Subcutaneous adipose tissue (tissue), 4 donors: Measurements from ENCODE around the gene NR6A1. TPM values are rescaled to one million over a fixed set of nuclear protein-coding genes. Genes with fewer than 3 reads are reported as not detected.

Source experiments
- CTCF ChIP-seq: fragments of 450-650 bp; IDR thresholded peaks from one replicate; pipeline ENCODE4 v1.5.1; 2016; ENCODE audit warnings: low read depth, mild to moderate bottlenecking, control low read depth, antibody characterized with exemption, moderate library complexity
- total RNA-seq, 4 donors: library from RNA; depleted of rRNA; stranded (reverse); fragments of >200 nt; gene quantifications; one replicate each; pipeline ENCODE4 v1.1.0, GENCODE V29; 2016

NR6A1 gene
- total RNA-seq, 4 donors from 2014 or later: 0.65 to 4.4 (median 1.6) TPM

- no peak for TF ChIP-seq CTCF
These were observed 295.8 kb downstream of the NR6A1 start for GRCh38 chr9:124475158-124475867.

- TF ChIP-seq CTCF: no peak
These were observed 297.0 kb downstream of the NR6A1 start for GRCh38 chr9:124474151-124474550.

- no peak for TF ChIP-seq CTCF
These were observed 297.8 kb downstream of the NR6A1 start for GRCh38 chr9:124473310-124473709.

- no peak for TF ChIP-seq CTCF
These were observed 298.3 kb downstream of the NR6A1 start for GRCh38 chr9:124472770-124473169.

- no peak for TF ChIP-seq CTCF
These were observed 299.4 kb downstream of the NR6A1 start for GRCh38 chr9:124471761-124472160.

- no peak for TF ChIP-seq CTCF
These were observed 300.4 kb downstream of the NR6A1 start for GRCh38 chr9:124470726-124471125.

GRCh38 chr9:124470306-124470705 lies 300.8 kb downstream of the NR6A1 start:
- no peak for TF ChIP-seq CTCF
